GM18526 (cell line): ENCODE results near the gene MGMT.

Source experiments
- POLR2A ChIP-seq: IDR thresholded peaks from 3 replicates; pipeline ENCODE4 v1.6.1; 2011; ENCODE audit not compliant: insufficient read length; ENCODE audit errors: extremely low read depth

Gene MGMT

GRCh38 chr10:129466703-129467358 is at the start of gene MGMT:
Gene MGMT, plus strand, starts transcription at chr10:129467241.
- TF ChIP-seq POLR2A = peak; percentile 86

GRCh38 chr10:129417870-129418269 is 49.2 kb upstream of the MGMT start:
- no peak for TF ChIP-seq POLR2A

- no peak for TF ChIP-seq POLR2A
These were observed 48.4 kb upstream of the MGMT start for GRCh38 chr10:129418496-129419225.

GRCh38 chr10:129419397-129419796 is 47.6 kb upstream of the MGMT start:
- no peak for TF ChIP-seq POLR2A

- TF ChIP-seq POLR2A = no peak
These were observed 45.5 kb upstream of the MGMT start for GRCh38 chr10:129421399-129422010.

- no peak for TF ChIP-seq POLR2A
These were observed 42.1 kb upstream of the MGMT start for GRCh38 chr10:129424978-129425377.

- no peak for TF ChIP-seq POLR2A
These were observed 40.4 kb upstream of the MGMT start for GRCh38 chr10:129426606-129427005.

- no peak for TF ChIP-seq POLR2A
These were observed 33.8 kb upstream of the MGMT start for GRCh38 chr10:129433266-129433665.

GRCh38 chr10:129438024-129438423 is 29.0 kb upstream of the MGMT start:
- TF ChIP-seq POLR2A = no peak

GRCh38 chr10:129440247-129440646 is 26.8 kb upstream of the MGMT start:
- TF ChIP-seq POLR2A = no peak

- TF ChIP-seq POLR2A = no peak
These were observed 26.2 kb upstream of the MGMT start for GRCh38 chr10:129440722-129441316.

- no peak for TF ChIP-seq POLR2A
These were observed 25.6 kb upstream of the MGMT start for GRCh38 chr10:129441372-129442009.

- no peak for TF ChIP-seq POLR2A
These were observed 24.2 kb upstream of the MGMT start for GRCh38 chr10:129442866-129443265.

GRCh38 chr10:129444359-129444758 is 22.7 kb upstream of the MGMT start:
- no peak for TF ChIP-seq POLR2A

- no peak for TF ChIP-seq POLR2A
These were observed 21.4 kb upstream of the MGMT start for GRCh38 chr10:129445436-129446182.

GRCh38 chr10:129446183-129446581 is 20.9 kb upstream of the MGMT start:
- no peak for TF ChIP-seq POLR2A
